Stomach (tissue), 4 donors: Measurements from ENCODE around the gene CYTH3.

Experiments used
- CTCF ChIP-seq, 7 experiments: fragments of 450-650 bp in 4 of 7; fragments of 200-600 bp in 3 of 7; sonication (generic) in 3 of 7; IDR thresholded peaks; one replicate each; pipeline ENCODE4 v1.5.1; 2016 to 2019; ENCODE audit warnings: antibody characterized with exemption in 7 of 7, control low read depth in 2 of 7, mild to moderate bottlenecking in 1 of 7
- EP300 ChIP-seq: sonication (generic); formaldehyde crosslinking; IDR thresholded peaks from one replicate; pipeline ENCODE4 v1.6.1; 2017; ENCODE audit warnings: antibody characterized with exemption
- POLR2A ChIP-seq, 4 donors: fragments of 450-650 bp; IDR thresholded peaks; one replicate each; pipeline ENCODE4 v1.6.1; 2016; ENCODE audit warnings: antibody characterized with exemption in 4 of 4, control low read depth in 2 of 4, mild to moderate bottlenecking in 1 of 4, moderate library complexity in 1 of 4
- POLR2AphosphoS5 ChIP-seq, 3 donors: sonication (generic); formaldehyde crosslinking; IDR thresholded peaks; one replicate each; pipeline ENCODE4 v1.6.1; 2016; ENCODE audit warnings: antibody characterized with exemption in 3 of 3

- TF ChIP-seq POLR2AphosphoS5 (IDR thresholded peaks at IDR 0.05) = no peak
- no peak for TF ChIP-seq POLR2A (IDR thresholded peaks at IDR 0.05)
- TF ChIP-seq CTCF (IDR thresholded peaks at IDR 0.05) = no peak
- TF ChIP-seq EP300 = no peak
Measured at GRCh38 chr7:6256677-6257535, 15.5 kb downstream of the CYTH3 start.
